GM18870 (cell line): ENCODE results near the gene PIPOX.

Experiments used
- ATAC-seq: cut with Tn5 transposase; IDR thresholded peaks from one replicate; pipeline ENCODE4 v1.9.1; 2021; ENCODE audit warnings: moderate library complexity; ENCODE audit not compliant: unreplicated experiment

The PIPOX gene

GRCh38 chr17:29019475-29020181, 23.3 kb upstream of the PIPOX start:
- no peak for ATAC-seq

- no peak for ATAC-seq
Measured at GRCh38 chr17:29020576-29020975, 22.4 kb upstream of the PIPOX start.

- no peak for ATAC-seq
Measured at GRCh38 chr17:29021226-29021625, 21.7 kb upstream of the PIPOX start.

GRCh38 chr17:29022074-29022473, 20.9 kb upstream of the PIPOX start:
- ATAC-seq = no peak

- no peak for ATAC-seq
Measured at GRCh38 chr17:29024316-29024952, 18.5 kb upstream of the PIPOX start.

- ATAC-seq = no peak
Measured at GRCh38 chr17:29031488-29031887, 11.5 kb upstream of the PIPOX start.

GRCh38 chr17:29032013-29032856, 10.7 kb upstream of the PIPOX start:
- ATAC-seq = no peak

- ATAC-seq = no peak
Measured at GRCh38 chr17:29032857-29033197, 10.1 kb upstream of the PIPOX start.

GRCh38 chr17:29034510-29034909, 8.4 kb upstream of the PIPOX start:
- no peak for ATAC-seq

- no peak for ATAC-seq
Measured at GRCh38 chr17:29036584-29036983, 6.4 kb upstream of the PIPOX start.

GRCh38 chr17:29037739-29038084, 5.2 kb upstream of the PIPOX start:
- ATAC-seq = no peak

GRCh38 chr17:29038085-29038795, 4.7 kb upstream of the PIPOX start:
- ATAC-seq = no peak

- no peak for ATAC-seq
Measured at GRCh38 chr17:29039764-29040598, 3.0 kb upstream of the PIPOX start.

- ATAC-seq = no peak
Measured at GRCh38 chr17:29041091-29041490, 1.9 kb upstream of the PIPOX start.

- no peak for ATAC-seq
Measured at GRCh38 chr17:29041571-29041970, 1.4 kb upstream of the PIPOX start.

GRCh38 chr17:29042026-29042678, 789 bp upstream of the PIPOX start:
- no peak for ATAC-seq

- ATAC-seq = no peak
Measured at GRCh38 chr17:29043539-29044145, 701 bp downstream of the PIPOX start.

GRCh38 chr17:29045026-29045425, 2.1 kb downstream of the PIPOX start:
- no peak for ATAC-seq

GRCh38 chr17:29045734-29046472, 3.0 kb downstream of the PIPOX start:
- no peak for ATAC-seq
